Neural progenitor cell (in vitro differentiated cells): ENCODE data around the gene NSFL1C. TPM values are rescaled to one million over a fixed set of nuclear protein-coding genes. Genes with fewer than 3 reads are reported as not detected.

ENCODE experiments used
- DNase-seq: peaks from one replicate; pipeline ENCODE4 v3.0.0-alpha.2; 2016; ENCODE audit warnings: low spot score
- H2AFZ ChIP-seq: fragments of 200-600 bp; sonication (generic); replicated peaks from 2 replicates; pipeline ENCODE4 v1.6.1; 2016; ENCODE audit warnings: antibody characterized with exemption
- H3F3A ChIP-seq: fragments of 200-600 bp; sonication (generic); 2 replicates; pipeline ENCODE4 v1.6.1; 2016; ENCODE audit warnings: antibody characterized with exemption, low read depth
- H3K27ac ChIP-seq: fragments of 200-600 bp; sonication (generic); 2 replicates; pipeline ENCODE4 v1.5.1; 2016; ENCODE audit warnings: mild to moderate bottlenecking
- H3K27me3 ChIP-seq: fragments of 200-600 bp; sonication (generic); 2 replicates; pipeline ENCODE4 v1.6.1; 2016; ENCODE audit warnings: mild to moderate bottlenecking, moderate library complexity
- H3K36me3 ChIP-seq: fragments of 200-600 bp; sonication (generic); 2 replicates; pipeline ENCODE4 v1.5.1; 2016
- H3K4me1 ChIP-seq: fragments of 200-600 bp; sonication (generic); 2 replicates; pipeline ENCODE4 v1.6.1; 2016; ENCODE audit warnings: mixed run types
- H3K4me2 ChIP-seq: fragments of 200-600 bp; sonication (generic); 2 replicates; pipeline ENCODE4 v1.6.1; 2016
- H3K4me3 ChIP-seq: fragments of 200-600 bp; sonication (generic); 2 replicates; pipeline ENCODE4 v1.5.1; 2016
- H3K79me2 ChIP-seq: fragments of 200-600 bp; sonication (generic); 2 replicates; pipeline ENCODE4 v1.6.1; 2016; ENCODE audit warnings: low read depth
- H3K9ac ChIP-seq: fragments of 200-600 bp; sonication (generic); 2 replicates; pipeline ENCODE4 v1.6.1; 2016
- H3K9me3 ChIP-seq: fragments of 200-600 bp; sonication (generic); 2 replicates; pipeline ENCODE4 v1.5.1; 2016; ENCODE audit warnings: low read depth
- H4K20me1 ChIP-seq: fragments of 200-600 bp; sonication (generic); 2 replicates; pipeline ENCODE4 v1.6.1; 2016; ENCODE audit warnings: low read depth
- H3K27ac Mint-ChIP-seq: 3 replicates; pipeline ENCODE4 v1.8.0; 2021; ENCODE audit warnings: mixed read lengths
- H3K27me3 Mint-ChIP-seq: 2 replicates; pipeline ENCODE4 v1.8.0; 2022; ENCODE audit warnings: low read depth, mild to moderate bottlenecking, inconsistent platforms, moderate library complexity, mixed read lengths; ENCODE audit not compliant: insufficient read depth
- H3K36me3 Mint-ChIP-seq: 3 replicates; pipeline ENCODE4 v1.8.0; 2021; ENCODE audit warnings: mixed read lengths
- H3K4me1 Mint-ChIP-seq: 3 replicates; pipeline ENCODE4 v1.8.0; 2021; ENCODE audit warnings: mixed read lengths
- H3K4me3 Mint-ChIP-seq: 3 replicates; pipeline ENCODE4 v1.8.0; 2021; ENCODE audit warnings: mild to moderate bottlenecking, moderate library complexity, mixed read lengths
- H3K9me3 Mint-ChIP-seq: 3 replicates; pipeline ENCODE4 v1.8.0; 2020; ENCODE audit warnings: mixed read lengths
- CTCF ChIP-seq: fragments of 200-600 bp; sonication (generic); IDR thresholded peaks from 2 replicates; pipeline ENCODE4 v1.5.1; 2017; ENCODE audit warnings: antibody characterized with exemption, mild to moderate bottlenecking
- EZH2 ChIP-seq: fragments of 200-600 bp; sonication (generic); IDR thresholded peaks from 2 replicates; pipeline ENCODE4 v1.6.1; 2017; ENCODE audit warnings: antibody characterized with exemption, mild to moderate bottlenecking, moderate library complexity
- EZH2phosphoT487 ChIP-seq: fragments of 200-600 bp; sonication (generic); IDR thresholded peaks from 2 replicates; pipeline ENCODE4 v1.6.1; 2017; ENCODE audit warnings: antibody characterized with exemption
- total RNA-seq: library from RNA; depleted of rRNA; stranded (reverse); fragments of >200 nt; gene quantifications from 2 replicates; pipeline ENCODE4 v1.2.3, GENCODE V29; 2015; ENCODE audit warnings: low replicate concordance

NSFL1C gene
- total RNA-seq, 1 donor from 2014 or later, result 30.5 TPM

- Histone ChIP-seq H3K79me2 (no peaks in the 10 kb centered on the region), H2AFZ (no peak overlapping the region), H3F3A (no peaks in the 10 kb centered on the region), H3K9me3 (no peaks in the 10 kb centered on the region), H3K27me3 (peaks cover 12% of the 10 kb centered on the region), H3K4me2 (no peak overlapping the region), H3K4me1 (no peaks in the 10 kb centered on the region), H3K36me3 (no peaks in the 10 kb centered on the region), H3K9ac (no peak overlapping the region), H3K4me3 (no peak overlapping the region), H3K27ac (no peak overlapping the region), H4K20me1 (no peaks in the 10 kb centered on the region)
- TF ChIP-seq EZH2phosphoT487 (no peak), CTCF (no peak), EZH2 (no peak)
- Mint-ChIP-seq H3K36me3 (no peaks in the 10 kb centered on the region), H3K4me1 (no peaks in the 10 kb centered on the region), H3K27ac (no peak overlapping the region), H3K27me3 (peaks cover 2% of the 10 kb centered on the region), H3K4me3 (no peak overlapping the region), H3K9me3 (no peaks in the 10 kb centered on the region)
- DNase-seq, result no peak
Observed at GRCh38 chr20:1491860-1492642, 25.4 kb upstream of the NSFL1C start.

GRCh38 chr20:1491281-1491840 lies 24.7 kb upstream of the NSFL1C start, which contains the start of gene SIRPB2:
Gene SIRPB2 (minus strand): TSS chr20:1491420. CDS start chr20:1491359, 61 bp downstream.
- Mint-ChIP-seq H3K27ac (no peak within 1 kb of the TSS), H3K4me3 (no peak within 1 kb of the TSS), H3K9me3 (no peaks in the 10 kb centered on the region), H3K27me3 (peaks cover 2% of the 10 kb centered on the region), H3K4me1 (no peaks in the 10 kb centered on the region), H3K36me3 (no peaks in the 10 kb centered on the region)
- Histone ChIP-seq H3K79me2 (no peaks in the 10 kb centered on the region), H4K20me1 (no peaks in the 10 kb centered on the region), H3K27ac (no peak within 1 kb of the TSS), H3K27me3 (peaks cover 19% of the 10 kb centered on the region), H3K4me2 (no peak within 1 kb of the TSS), H3K36me3 (no peaks in the 10 kb centered on the region), H3K9ac (no peak within 1 kb of the TSS), H2AFZ (no peak within 1 kb of the TSS), H3K4me1 (no peaks in the 10 kb centered on the region), H3F3A (no peaks in the 10 kb centered on the region), H3K4me3 (no peak within 1 kb of the TSS), H3K9me3 (no peaks in the 10 kb centered on the region)
- no peak for TF ChIP-seq EZH2
- no peak for TF ChIP-seq CTCF
- TF ChIP-seq EZH2phosphoT487, result no peak
- no peak for DNase-seq

- no peak overlapping the region for H3K9ac ChIP-seq
- H3K27me3 ChIP-seq, result peaks cover 24% of the 10 kb centered on the region
Observed at GRCh38 chr20:1490643-1491195, 24.1 kb upstream of the NSFL1C start.

More at GRCh38 chr20:1490643-1491195, 24.1 kb upstream of the NSFL1C start:
- Histone ChIP-seq H3K4me3 (no peak overlapping the region), H3K4me1 (no peaks in the 10 kb centered on the region), H3K79me2 (no peaks in the 10 kb centered on the region), H2AFZ (no peak overlapping the region), H3K36me3 (no peaks in the 10 kb centered on the region), H4K20me1 (no peaks in the 10 kb centered on the region), H3K4me2 (no peak overlapping the region), H3K27ac (no peak overlapping the region), H3K9me3 (no peaks in the 10 kb centered on the region), H3F3A (no peaks in the 10 kb centered on the region)
- DNase-seq, result no peak
- H3K27ac Mint-ChIP-seq, result no peak overlapping the region
- no peaks in the 10 kb centered on the region for H3K36me3 Mint-ChIP-seq
- TF ChIP-seq EZH2, result no peak
- TF ChIP-seq EZH2phosphoT487, result no peak
- no peak for TF ChIP-seq CTCF
- H3K4me1 Mint-ChIP-seq, result no peaks in the 10 kb centered on the region
- peaks cover 2% of the 10 kb centered on the region for H3K27me3 Mint-ChIP-seq
- H3K9me3 Mint-ChIP-seq, result no peaks in the 10 kb centered on the region
- H3K4me3 Mint-ChIP-seq, result no peak overlapping the region
